GM10266 (cell line): Measurements from ENCODE around the gene OTOG.

Experiments
- DNase-seq: peaks from one replicate; pipeline ENCODE4 v3.0.0; 2012; ENCODE audit errors: extremely low spot score
- TF ChIP-seq, protein P1 (sequence below): IDR thresholded peaks from 2 replicates; pipeline ENCODE4 v1.5.1; 2012; ENCODE audit warnings: mild to moderate bottlenecking, low read depth; ENCODE audit not compliant: control insufficient read depth, insufficient read depth; ENCODE audit errors: missing control alignments

OTOG gene

DNA sequence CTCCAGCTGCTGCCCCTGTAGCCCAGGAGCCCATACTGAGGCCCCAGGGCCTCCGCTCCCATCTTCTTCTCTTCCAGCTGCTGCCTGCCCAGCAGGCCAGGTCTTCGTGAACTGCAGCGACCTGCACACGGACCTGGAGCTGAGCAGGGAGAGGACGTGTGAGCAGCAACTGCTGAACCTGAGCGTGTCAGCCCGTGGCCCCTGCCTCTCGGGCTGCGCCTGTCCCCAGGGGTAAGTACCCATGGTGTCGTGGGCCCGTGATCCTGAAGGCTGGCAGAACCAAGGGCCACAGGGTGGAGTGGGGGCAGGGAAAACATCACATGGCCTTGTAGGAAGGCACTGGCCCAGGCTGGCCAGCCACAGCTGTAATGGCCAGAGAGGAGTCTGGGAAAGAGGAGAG lies 31.2 kb downstream of the OTOG start:
- no peak for DNase-seq
- TF ChIP-seq, protein P1, sequence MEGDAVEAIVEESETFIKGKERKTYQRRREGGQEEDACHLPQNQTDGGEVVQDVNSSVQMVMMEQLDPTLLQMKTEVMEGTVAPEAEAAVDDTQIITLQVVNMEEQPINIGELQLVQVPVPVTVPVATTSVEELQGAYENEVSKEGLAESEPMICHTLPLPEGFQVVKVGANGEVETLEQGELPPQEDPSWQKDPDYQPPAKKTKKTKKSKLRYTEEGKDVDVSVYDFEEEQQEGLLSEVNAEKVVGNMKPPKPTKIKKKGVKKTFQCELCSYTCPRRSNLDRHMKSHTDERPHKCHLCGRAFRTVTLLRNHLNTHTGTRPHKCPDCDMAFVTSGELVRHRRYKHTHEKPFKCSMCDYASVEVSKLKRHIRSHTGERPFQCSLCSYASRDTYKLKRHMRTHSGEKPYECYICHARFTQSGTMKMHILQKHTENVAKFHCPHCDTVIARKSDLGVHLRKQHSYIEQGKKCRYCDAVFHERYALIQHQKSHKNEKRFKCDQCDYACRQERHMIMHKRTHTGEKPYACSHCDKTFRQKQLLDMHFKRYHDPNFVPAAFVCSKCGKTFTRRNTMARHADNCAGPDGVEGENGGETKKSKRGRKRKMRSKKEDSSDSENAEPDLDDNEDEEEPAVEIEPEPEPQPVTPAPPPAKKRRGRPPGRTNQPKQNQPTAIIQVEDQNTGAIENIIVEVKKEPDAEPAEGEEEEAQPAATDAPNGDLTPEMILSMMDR, result no peak

DNA sequence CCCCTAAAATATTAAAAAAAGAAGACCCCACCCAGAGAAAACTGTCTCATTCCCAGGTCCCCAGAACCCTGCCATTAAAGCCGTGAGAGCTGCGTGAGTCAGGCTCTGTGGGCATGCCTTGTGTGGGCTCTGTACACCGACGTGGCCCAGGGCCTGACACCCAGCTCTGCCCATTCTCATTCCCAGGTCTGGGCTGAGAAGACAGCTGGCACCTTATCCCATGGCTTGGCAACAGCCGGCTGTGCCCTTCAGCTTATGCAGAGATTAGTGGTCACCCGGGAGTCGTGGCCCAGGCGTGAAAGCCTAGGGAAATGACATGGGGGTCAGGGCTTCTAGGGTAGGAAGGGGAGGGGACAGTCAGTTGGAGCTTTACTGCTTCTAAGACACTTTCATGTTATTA lies 31.9 kb downstream of the OTOG start:
- no peak for DNase-seq
- TF ChIP-seq, protein P1, result no peak

DNA sequence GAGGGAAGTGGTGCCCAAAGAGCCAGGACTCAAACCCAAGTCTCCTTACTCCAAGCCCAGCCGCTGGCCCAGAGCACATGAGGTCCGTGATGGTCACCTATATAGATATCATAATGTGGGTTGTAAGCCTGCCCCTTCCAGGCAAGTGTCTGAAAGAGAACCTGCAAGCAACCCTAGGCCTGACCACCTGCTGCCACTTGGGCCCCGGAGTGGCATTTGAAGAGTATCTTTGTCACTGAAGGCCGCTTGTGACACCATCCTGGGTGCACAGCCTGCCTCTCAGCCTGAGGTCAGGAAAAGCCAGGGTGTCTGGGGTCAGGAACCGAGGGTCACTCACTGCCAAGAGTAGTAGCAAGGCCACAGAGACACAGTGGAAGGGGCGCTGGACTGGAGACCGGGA lies 32.4 kb downstream of the OTOG start:
- TF ChIP-seq, protein P1, result no peak
- no peak for DNase-seq

DNA sequence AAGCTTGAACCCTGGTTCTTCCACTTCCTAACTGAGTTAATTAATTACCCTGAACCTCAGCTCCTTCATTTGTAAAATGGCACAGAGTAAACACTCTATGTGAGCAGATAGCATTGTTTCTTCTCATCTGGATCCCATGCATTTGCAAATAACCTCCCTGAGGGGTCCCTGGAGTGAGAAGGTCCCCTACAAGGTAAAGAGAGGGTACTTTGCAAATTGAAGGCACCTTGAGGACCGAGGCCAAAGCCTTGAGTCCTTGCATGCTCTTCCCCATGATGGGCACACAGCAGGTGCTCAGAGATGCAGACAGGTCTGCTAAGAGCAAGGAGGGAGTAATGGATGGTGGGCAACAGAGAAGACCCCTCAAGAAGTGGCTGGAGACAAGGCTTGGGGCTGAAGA lies 33.2 kb downstream of the OTOG start:
- TF ChIP-seq, protein P1, result no peak
- no peak for DNase-seq

DNA sequence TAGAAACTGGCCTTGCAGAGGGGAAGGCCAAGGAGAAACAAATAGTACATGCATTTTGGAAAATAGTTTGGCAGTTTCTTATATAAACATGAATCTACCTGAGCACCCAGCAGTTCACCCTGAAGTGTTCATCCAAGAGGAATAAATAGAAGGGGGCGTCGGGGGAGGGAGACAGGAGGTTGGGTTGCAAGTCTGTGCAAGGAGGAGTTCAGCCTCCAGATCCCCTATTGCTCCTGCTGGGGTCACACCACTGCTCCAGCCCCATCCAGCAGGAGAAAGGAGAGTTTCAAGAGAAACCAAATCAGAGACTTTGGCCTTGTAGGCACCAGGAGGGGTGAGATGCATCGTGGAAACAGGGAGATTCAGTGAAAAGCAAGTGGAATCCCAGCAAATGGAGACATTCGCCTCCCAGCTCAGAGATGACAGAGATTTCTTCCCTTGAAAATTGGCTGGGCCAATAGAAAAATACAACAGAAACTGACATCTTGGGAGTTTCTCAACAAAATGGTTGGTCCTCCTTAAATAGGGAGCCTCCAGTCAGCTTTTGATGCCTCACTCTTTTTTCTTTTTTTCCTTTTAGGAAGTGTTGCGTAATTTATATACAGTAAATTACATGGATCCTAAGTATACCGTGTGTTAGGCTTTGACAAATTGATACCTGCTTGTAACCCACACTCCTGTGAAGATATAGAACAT lies 34.1 kb downstream of the OTOG start:
- TF ChIP-seq, protein P1, result no peak
- no peak for DNase-seq

DNA sequence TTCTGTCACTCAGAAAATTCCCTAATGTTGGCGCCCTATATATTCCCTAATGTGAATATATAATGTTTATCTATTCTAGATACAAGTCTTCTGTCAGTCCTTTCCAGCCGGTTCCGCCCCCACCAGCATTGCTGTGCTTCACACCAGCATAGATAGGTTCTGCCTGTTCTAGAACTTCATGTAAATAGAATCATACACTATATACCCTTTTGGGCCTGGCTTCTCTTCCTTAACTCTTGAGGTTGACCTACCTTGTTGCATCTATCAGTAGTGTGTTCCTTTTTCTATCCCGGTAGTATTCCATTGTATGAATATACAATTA lies 34.6 kb downstream of the OTOG start:
- TF ChIP-seq, protein P1, result no peak
- no peak for DNase-seq

DNA sequence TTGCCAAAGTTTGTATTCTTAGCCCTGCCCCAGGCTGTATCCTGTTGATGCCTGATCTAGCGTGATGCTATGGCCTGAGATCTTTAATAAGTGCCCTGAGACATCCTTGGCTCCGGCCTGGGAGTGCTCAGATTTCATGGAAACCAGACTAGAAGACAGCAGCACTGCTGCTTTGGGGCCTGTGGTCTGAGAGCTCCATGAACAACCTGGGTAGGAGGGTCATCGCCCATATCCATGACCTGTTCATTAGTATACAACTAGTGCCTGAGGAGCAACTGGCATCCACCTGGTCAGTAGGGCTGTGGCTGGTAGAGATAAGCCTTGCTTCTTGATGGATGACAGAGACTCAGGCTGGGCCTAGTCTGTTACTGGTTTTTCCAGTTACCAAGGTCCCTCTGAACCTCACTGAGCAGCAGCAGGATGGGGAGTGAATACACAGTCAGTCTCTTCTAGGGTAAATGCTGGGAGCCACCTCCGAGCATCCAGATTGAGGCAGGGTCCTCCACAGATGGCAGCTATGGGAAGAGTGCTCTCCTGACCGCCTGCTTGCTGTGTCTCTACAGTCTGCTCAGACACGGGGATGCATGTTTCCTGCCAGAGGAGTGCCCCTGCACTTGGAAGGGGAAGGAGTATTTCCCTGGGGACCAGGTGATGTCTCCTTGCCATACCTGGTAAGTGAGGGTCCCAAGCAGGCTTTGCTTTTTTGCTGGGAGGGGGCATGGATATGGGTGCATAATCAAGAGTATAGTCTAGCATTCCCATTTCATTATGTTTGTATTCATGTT lies 39.0 kb downstream of the OTOG start:
- DNase-seq, result no peak
- TF ChIP-seq, protein P1, result no peak
